ENCODE data around the gene LBR. TPM values are rescaled to one million over a fixed set of nuclear protein-coding genes. Genes with fewer than 3 reads are reported as not detected.

The LBR gene
- total and polyA plus RNA-seq, 2 experiments from 2014 or later, result 29.6 to 54.2 TPM

- H2AFZ ChIP-seq, result no peak overlapping the region
- 87% methylated on average over 5 of the region's 5 CpGs for whole genome bisulfite sequencing (ENCODE audit: low lambda C conversion rate, missing lambda C conversion rate)
- H3K36me3 ChIP-seq (replicated peaks; ENCODE audit: insufficient read depth, low read depth), result no peaks in the 10 kb centered on the region
- no peaks in the 10 kb centered on the region for H3K27me3 ChIP-seq
- TF ChIP-seq, protein P1, sequence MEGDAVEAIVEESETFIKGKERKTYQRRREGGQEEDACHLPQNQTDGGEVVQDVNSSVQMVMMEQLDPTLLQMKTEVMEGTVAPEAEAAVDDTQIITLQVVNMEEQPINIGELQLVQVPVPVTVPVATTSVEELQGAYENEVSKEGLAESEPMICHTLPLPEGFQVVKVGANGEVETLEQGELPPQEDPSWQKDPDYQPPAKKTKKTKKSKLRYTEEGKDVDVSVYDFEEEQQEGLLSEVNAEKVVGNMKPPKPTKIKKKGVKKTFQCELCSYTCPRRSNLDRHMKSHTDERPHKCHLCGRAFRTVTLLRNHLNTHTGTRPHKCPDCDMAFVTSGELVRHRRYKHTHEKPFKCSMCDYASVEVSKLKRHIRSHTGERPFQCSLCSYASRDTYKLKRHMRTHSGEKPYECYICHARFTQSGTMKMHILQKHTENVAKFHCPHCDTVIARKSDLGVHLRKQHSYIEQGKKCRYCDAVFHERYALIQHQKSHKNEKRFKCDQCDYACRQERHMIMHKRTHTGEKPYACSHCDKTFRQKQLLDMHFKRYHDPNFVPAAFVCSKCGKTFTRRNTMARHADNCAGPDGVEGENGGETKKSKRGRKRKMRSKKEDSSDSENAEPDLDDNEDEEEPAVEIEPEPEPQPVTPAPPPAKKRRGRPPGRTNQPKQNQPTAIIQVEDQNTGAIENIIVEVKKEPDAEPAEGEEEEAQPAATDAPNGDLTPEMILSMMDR (IDR thresholded peaks at IDR 0.05; ENCODE audit: poor library complexity), result no peak
- no peak for TF ChIP-seq EZH2phosphoT487 (IDR thresholded peaks at IDR 0.05; ENCODE audit: low read depth, severe bottlenecking, unreplicated experiment)
- TF ChIP-seq EZH2 (IDR thresholded peaks at IDR 0.05; ENCODE audit: borderline replicate concordance), result no peak
- H3K4me1 ChIP-seq (ENCODE audit: insufficient read depth), result peaks cover 12% of the 10 kb centered on the region
- no peaks in the 10 kb centered on the region for H3K79me2 ChIP-seq
- H3K9me2 ChIP-seq (replicated peaks; ENCODE audit: insufficient read depth), result no peaks in the 10 kb centered on the region
- H3K4me3 ChIP-seq, result no peak overlapping the region
- no peak overlapping the region for H3K4me2 ChIP-seq
- no peak for DNase-seq (ENCODE audit: low spot score)
- no peaks in the 10 kb centered on the region for H3K9me3 ChIP-seq (ENCODE audit: low read depth)
- H3K27ac ChIP-seq, result no peak overlapping the region
- H4K20me1 ChIP-seq (ENCODE audit: insufficient read depth, poor library complexity, severe bottlenecking), result no peaks in the 10 kb centered on the region
Measured at GRCh38 chr1:225437710-225438437, 10.0 kb upstream of the LBR start.

DNA sequence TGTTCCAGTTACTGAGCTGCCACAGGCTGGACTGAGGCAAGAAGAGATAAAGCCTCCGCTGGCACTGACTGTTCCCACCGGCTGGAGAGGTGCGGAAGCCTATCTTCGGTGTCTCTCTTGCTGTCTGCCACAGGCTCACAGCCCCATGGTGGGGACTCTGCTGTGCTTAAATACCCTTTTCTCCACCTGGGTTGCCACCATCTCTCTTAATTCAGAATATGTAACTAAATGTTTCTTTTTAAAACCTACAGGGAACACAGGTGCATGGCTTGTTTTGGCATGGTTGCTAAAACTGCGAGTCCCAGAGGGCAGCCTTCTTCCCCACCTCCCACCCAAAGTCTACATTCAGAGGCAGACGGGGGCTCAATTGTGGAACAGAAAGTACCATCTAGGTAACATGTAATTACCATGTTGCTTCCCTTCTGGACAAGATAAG, 8.1 kb upstream of the LBR start:
- TF ChIP-seq, protein P1 (IDR thresholded peaks at IDR 0.05; ENCODE audit: poor library complexity), result no peak
- no peak for TF ChIP-seq EZH2 (IDR thresholded peaks at IDR 0.05; ENCODE audit: borderline replicate concordance)
- Histone ChIP-seq H3K9me2 (replicated peaks; ENCODE audit: insufficient read depth) (no peaks in the 10 kb centered on the region), H3K4me2 (no peak overlapping the region), H3K36me3 (replicated peaks; ENCODE audit: insufficient read depth, low read depth) (no peaks in the 10 kb centered on the region), H3K27ac (no peak overlapping the region), H3K79me2 (no peaks in the 10 kb centered on the region), H4K20me1 (ENCODE audit: insufficient read depth, poor library complexity, severe bottlenecking) (no peaks in the 10 kb centered on the region), H3K9me3 (ENCODE audit: low read depth) (no peaks in the 10 kb centered on the region), H3K4me1 (ENCODE audit: insufficient read depth) (peaks cover 9% of the 10 kb centered on the region), H3K27me3 (no peaks in the 10 kb centered on the region), H2AFZ (no peak overlapping the region), H3K4me3 (no peak overlapping the region)
- DNase-seq (ENCODE audit: low spot score), result no peak
- 68% methylated on average over 6 of the region's 6 CpGs for WGBS (ENCODE audit: low lambda C conversion rate, missing lambda C conversion rate)

DNA sequence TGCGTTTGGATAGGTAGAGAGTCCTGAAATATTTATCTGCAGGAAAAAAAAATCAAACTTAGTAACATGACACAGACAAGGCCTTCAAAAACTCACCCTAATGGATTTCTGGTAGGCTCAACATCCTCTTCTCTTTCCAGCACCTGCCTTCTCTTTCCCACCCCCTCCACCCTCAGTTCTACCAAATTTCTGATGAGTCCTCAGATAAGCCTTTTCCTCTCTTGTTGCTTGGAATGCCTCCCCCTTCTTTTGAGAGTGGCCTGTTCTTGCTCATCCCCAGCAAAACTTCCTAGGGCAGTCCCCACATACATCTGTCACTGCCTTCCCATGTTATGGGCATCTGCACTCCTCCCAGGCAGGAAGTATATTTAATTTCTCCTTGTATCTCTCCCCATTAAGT, 7.6 kb upstream of the LBR start:
- WGBS (ENCODE audit: low lambda C conversion rate, missing lambda C conversion rate), result 90% methylated on average over 1 of the region's 1 CpG

More for the DNA sequence above, 7.6 kb upstream of the LBR start:
- TF ChIP-seq, protein P1 (IDR thresholded peaks at IDR 0.05; ENCODE audit: poor library complexity), result no peak
- TF ChIP-seq EZH2phosphoT487 (IDR thresholded peaks at IDR 0.05; ENCODE audit: low read depth, severe bottlenecking, unreplicated experiment) (no peak), EZH2 (IDR thresholded peaks at IDR 0.05; ENCODE audit: borderline replicate concordance) (no peak)
- Histone ChIP-seq H3K79me2 (no peaks in the 10 kb centered on the region), H3K27ac (no peak overlapping the region), H3K9me2 (replicated peaks; ENCODE audit: insufficient read depth) (no peaks in the 10 kb centered on the region), H2AFZ (no peak overlapping the region), H3K4me1 (ENCODE audit: insufficient read depth) (peaks cover 9% of the 10 kb centered on the region), H3K36me3 (replicated peaks; ENCODE audit: insufficient read depth, low read depth) (no peaks in the 10 kb centered on the region), H3K27me3 (no peaks in the 10 kb centered on the region), H3K4me3 (no peak overlapping the region), H4K20me1 (ENCODE audit: insufficient read depth, poor library complexity, severe bottlenecking) (no peaks in the 10 kb centered on the region), H3K4me2 (no peak overlapping the region), H3K9me3 (ENCODE audit: low read depth) (no peaks in the 10 kb centered on the region)
- DNase-seq (ENCODE audit: low spot score), result no peak

Data from hepatocyte (in vitro differentiated cells).